HCT116 (cell line): Measurements from ENCODE around the gene RARS2.

Experiments
- CBX3 ChIP-seq: IDR thresholded peaks from 2 replicates; pipeline ENCODE4 v1.6.1; 2012; ENCODE audit warnings: low read depth
- CTCF ChIP-seq, 3 experiments: fragments of 200-600 bp in 1 of 3; sonication (generic) in 1 of 3; IDR thresholded peaks in 2 of 3; conservative IDR thresholded peaks in 1 of 3; 2 replicates each; pipeline ENCODE4 v1.5.1; 2012 to 2017; ENCODE audit warnings: low read depth in 2 of 3, low read length in 2 of 3, antibody characterized with exemption in 1 of 3, borderline replicate concordance in 1 of 3, control low read depth in 1 of 3, mild to moderate bottlenecking in 1 of 3, mixed read lengths in 1 of 3, mixed run types in 1 of 3, moderate library complexity in 1 of 3; ENCODE audit not compliant: insufficient read depth in 1 of 3
- EGR1 ChIP-seq: IDR thresholded peaks from 2 replicates; pipeline ENCODE4 v1.6.1; 2012; ENCODE audit warnings: low read depth
- ELF1 ChIP-seq: IDR thresholded peaks from 2 replicates; pipeline ENCODE4 v1.6.1; 2012; ENCODE audit warnings: low read depth, borderline replicate concordance
- EZH2 ChIP-seq: fragments of 200-600 bp; sonication (generic); IDR thresholded peaks from 2 replicates; pipeline ENCODE4 v1.6.1; 2017; ENCODE audit warnings: antibody characterized with exemption, mixed run types
- JUND ChIP-seq: IDR thresholded peaks from 2 replicates; pipeline ENCODE4 v1.6.1; 2012
- MAX ChIP-seq: IDR thresholded peaks from 2 replicates; pipeline ENCODE4 v1.6.1; 2012
- POLR2A ChIP-seq: IDR thresholded peaks from 2 replicates; pipeline ENCODE4 v1.7.0; 2011; ENCODE audit warnings: borderline replicate concordance; ENCODE audit not compliant: insufficient read depth, insufficient read length; ENCODE audit errors: extremely low read depth
- POLR2AphosphoS5 ChIP-seq: IDR thresholded peaks from 2 replicates; pipeline ENCODE4 v1.6.1; 2011; ENCODE audit warnings: mild to moderate bottlenecking, low read depth, low read length, moderate library complexity
- SIN3A ChIP-seq: IDR thresholded peaks from 2 replicates; pipeline ENCODE4 v1.6.1; 2012; ENCODE audit warnings: low read depth
- SP1 ChIP-seq: IDR thresholded peaks from 2 replicates; pipeline ENCODE4 v1.6.1; 2012; ENCODE audit warnings: low read depth
- TCF7L2 ChIP-seq: IDR thresholded peaks from 2 replicates; pipeline ENCODE4 v1.7.0; 2011; ENCODE audit warnings: borderline replicate concordance, inconsistent platforms; ENCODE audit not compliant: insufficient read depth, insufficient read length; ENCODE audit errors: extremely low read depth
- ZNF274 ChIP-seq: fragments of 200-500 bp; sonication (Bioruptor generic); IDR thresholded peaks from 2 replicates; pipeline ENCODE4 v1.6.1; 2014; ENCODE audit warnings: mild to moderate bottlenecking, low read depth, low read length, inconsistent platforms

GRCh38 chr6:87534377-87535047 lies 55.3 kb downstream of the RARS2 start:
- TF ChIP-seq MAX (no peak), POLR2AphosphoS5 (no peak), CTCF (IDR thresholded peaks at IDR 0.05 in 2 of 3, conservative IDR thresholded peaks at IDR 0.05 in 1 of 3; ENCODE audit: borderline replicate concordance in 1 of 3, insufficient read depth in 1 of 3, low read depth in 2 of 3, low read length in 2 of 3) (no peak), POLR2A (no peak), SIN3A (no peak), ELF1 (no peak), EZH2 (no peak), ZNF274 (no peak), JUND (no peak), CBX3 (no peak), EGR1 (no peak), SP1 (no peak), TCF7L2 (no peak)
